Astrocyte (in vitro differentiated cells and primary cell): ENCODE data around the gene NANOS2.

Experiments
- CTCF ChIP-seq: IDR thresholded peaks from 2 replicates; pipeline ENCODE4 v1.5.1; 2011; ENCODE audit warnings: low read depth, mild to moderate bottlenecking, inconsistent platforms, low read length, moderate library complexity; ENCODE audit not compliant: insufficient read depth
- EZH2 ChIP-seq: IDR thresholded peaks from 2 replicates; pipeline ENCODE4 v1.6.1; 2012; ENCODE audit warnings: mild to moderate bottlenecking, low read length, inconsistent platforms; ENCODE audit not compliant: insufficient read depth

DNA sequence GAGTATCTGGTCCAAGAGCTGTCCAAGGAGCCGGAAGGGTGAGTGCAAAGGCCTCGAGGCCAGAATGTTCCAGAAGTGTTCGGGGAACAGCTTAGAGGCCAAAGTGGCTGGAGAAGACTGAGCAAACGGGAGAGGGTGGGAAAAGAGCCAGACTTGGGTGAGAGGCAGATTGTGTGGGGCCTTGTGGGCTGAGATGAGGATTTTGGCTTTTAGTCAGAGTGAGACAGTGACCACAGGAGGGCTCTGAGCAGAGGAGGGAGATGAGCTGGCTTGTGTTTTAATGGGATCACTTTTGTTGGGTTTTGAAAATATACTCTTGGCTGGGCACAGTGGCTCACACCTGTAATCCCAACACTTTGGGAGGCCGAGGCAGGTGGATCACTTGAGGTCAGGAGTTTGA lies 5.6 kb downstream of the NANOS2 start:
- TF ChIP-seq CTCF (no peak), EZH2 (no peak)
